Spleen (tissue), 11 donors: ENCODE data around the gene UCK1. TPM values are rescaled to one million over a fixed set of nuclear protein-coding genes. Genes with fewer than 3 reads are reported as not detected.

Source experiments
- DNase-seq: peaks from one replicate; pipeline ENCODE4 v3.0.0-alpha.2; 2020
- H3K27ac ChIP-seq, 8 donors: fragments of 200-600 bp; sonication (generic) in 7 of 8; 1 replicate in 4 of 8; 2 replicates in 4 of 8; pipeline versions ENCODE4 v1.5.0 to v1.8.0; 2016 to 2021; ENCODE audit warnings: inconsistent platforms in 4 of 8, mild to moderate bottlenecking in 4 of 8, moderate library complexity in 1 of 8
- H3K27me3 ChIP-seq, 7 donors: fragments of 200-600 bp; sonication (generic) in 6 of 7; replicated peaks in 1 of 7; 1 replicate in 4 of 7; 2 replicates in 3 of 7; pipeline versions ENCODE4 v1.5.0 to v1.8.0; 2016 to 2021; ENCODE audit warnings: inconsistent platforms in 3 of 7, mild to moderate bottlenecking in 1 of 7
- H3K36me3 ChIP-seq, 6 donors: fragments of 200-600 bp; sonication (generic) in 5 of 6; 1 replicate in 4 of 6; 2 replicates in 2 of 6; pipeline versions ENCODE4 v1.5.0 to v1.8.0; 2016 to 2021; ENCODE audit warnings: inconsistent platforms in 2 of 6
- H3K4me1 ChIP-seq, 6 donors: fragments of 200-600 bp; sonication (generic) in 5 of 6; 1 replicate in 3 of 6; 2 replicates in 3 of 6; pipeline versions ENCODE4 v1.5.0 to v1.8.0; 2016 to 2021; ENCODE audit warnings: inconsistent platforms in 3 of 6
- H3K4me3 ChIP-seq, 8 donors: fragments of 200-600 bp; sonication (generic) in 7 of 8; 1 replicate in 4 of 8; 2 replicates in 4 of 8; pipeline versions ENCODE4 v1.5.0 to v1.8.0; 2016 to 2021; ENCODE audit warnings: inconsistent platforms in 4 of 8, mild to moderate bottlenecking in 4 of 8, moderate library complexity in 2 of 8
- H3K9me3 ChIP-seq, 8 donors: fragments of 200-600 bp; sonication (generic) in 7 of 8; 1 replicate in 4 of 8; 2 replicates in 4 of 8; pipeline versions ENCODE4 v1.5.0 to v1.8.0; 2016 to 2021; ENCODE audit warnings: inconsistent platforms in 4 of 8
- POLR2A ChIP-seq, 3 donors: fragments of 450-650 bp; IDR thresholded peaks; one replicate each; pipeline ENCODE4 v1.5.1; 2017; ENCODE audit warnings: antibody characterized with exemption in 3 of 3, mild to moderate bottlenecking in 1 of 3
- POLR2AphosphoS5 ChIP-seq, 3 donors: sonication (generic); formaldehyde crosslinking; IDR thresholded peaks; one replicate each; pipeline ENCODE4 v1.5.1; 2017; ENCODE audit warnings: antibody characterized with exemption in 3 of 3
- WGBS, 5 donors: extraction: QIAGEN DNeasy Blood & Tissue Kit in 3 of 5; methylation state at CpG; one replicate each; pipeline versions ENCODE4 v1.1.5 to v1.1.7; 2013 to 2018; 5-methylcytosine and 5-hydroxymethylcytosine counted together
- intact Hi-C: fragments of 100-400 bp; cut with DNase I; formaldehyde crosslinking; loops from one replicate; pipeline ENCODE4 v1.15.0; 2023; ENCODE audit warnings: low total_unique reads
- polyA plus RNA-seq, 3 donors: library from polyadenylated mRNA; stranded (reverse); fragments of 200-250 nt; gene quantifications; one replicate each; pipeline ENCODE4 v1.2.1, GENCODE V29; 2013
- total RNA-seq, 7 donors: library from RNA; depleted of rRNA in 3 of 7; stranded (reverse); fragments of >200 nt in 3 of 7; fragmentation: NEBNext Ultra II Directional in 4 of 7; extraction: Animal tissue kit (Norgen Biotek cat#: 25700) in 4 of 7; gene quantifications; one replicate each; pipeline versions ENCODE4 v1.1.0 to v1.2.1, GENCODE V29; 2016 to 2021
- TF ChIP-seq, protein P1 (sequence below), 11 experiments: fragments of 200-600 bp in 7 of 11; fragments of 450-650 bp in 4 of 11; sonication (generic) in 4 of 11; IDR thresholded peaks in 8 of 11; conservative IDR thresholded peaks in 3 of 11; 1 replicate in 7 of 11; 2 replicates in 4 of 11; pipeline versions ENCODE4 v1.4.0 to v1.8.0; 2016 to 2021; ENCODE audit warnings: antibody characterized with exemption in 11 of 11, inconsistent platforms in 4 of 11, mild to moderate bottlenecking in 1 of 11
- donor health status: healthy with polysubstance abuse.
- donor health status: DM: no; HTN: no; CAD: no; lungs with moderate emphysema.
- donor health status: DM: no; HTN: no; CAD: no.
- donor health status: Bipolar disorder and iron deficiency.
- donor health status: healthy.
- donor health status: DM: no; HTN: no; CAD: no.
- donor health status: DM: yes; HTN: yes; CAD: no.

Gene UCK1
- total and polyA plus RNA-seq, 10 donors, result 20.3 to 32.9 (median 23.8) TPM

DNA sequence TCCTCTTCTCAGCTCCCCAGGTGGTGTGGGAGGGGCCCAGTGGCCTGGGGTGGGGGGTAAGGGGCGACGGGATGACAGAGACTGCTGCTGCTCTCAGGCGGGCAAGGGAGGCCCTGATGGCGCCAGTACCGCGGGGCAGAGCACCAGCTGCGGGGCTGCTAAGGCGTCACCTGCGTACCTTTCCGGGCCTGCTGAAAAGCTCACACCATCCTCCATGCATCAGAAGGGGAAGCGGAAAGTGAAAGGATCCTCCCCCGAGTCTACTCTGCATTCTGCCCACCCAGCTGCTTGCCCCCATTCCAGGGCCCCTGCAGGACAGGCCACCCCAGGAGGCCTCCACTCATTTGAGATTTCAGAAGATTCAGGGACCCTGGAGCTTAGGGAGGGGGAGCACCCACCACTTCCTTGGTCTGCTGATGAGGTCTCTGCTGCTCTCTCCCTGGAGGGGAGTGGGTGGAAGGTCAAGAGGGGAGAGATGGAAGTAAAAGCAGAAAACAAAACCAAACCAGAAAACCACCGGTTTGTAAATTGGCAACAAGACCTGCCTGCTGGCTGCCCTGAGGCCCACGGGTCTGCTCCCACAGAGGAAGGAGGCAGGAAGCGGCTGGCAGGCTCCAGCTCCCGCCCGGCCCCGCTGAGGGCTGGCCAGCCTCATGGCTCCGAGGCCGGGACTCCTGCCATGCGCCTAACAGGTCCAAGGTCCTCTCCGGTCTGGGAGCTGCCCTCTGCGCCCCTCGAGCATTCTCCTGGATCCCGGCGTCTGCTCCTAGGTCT lies 47.9 kb upstream of the UCK1 start:
- DNase-seq, result peak; percentile 92
- Histone ChIP-seq H3K4me3 (peak overlapping the region in 2 of 8 donors; percentile 2 to 31), H3K27ac (peak overlapping the region; percentile 52 to 89 (median 74)), H3K36me3 (peaks cover 3 to 100% (median 74%) of the 10 kb centered on the region in 6 donors), H3K9me3 (no peaks in the 10 kb centered on the region), H3K27me3 (no peaks in the 10 kb centered on the region), H3K4me1 (peaks cover 5 to 41% (median 24%) of the 10 kb centered on the region in 6 donors)
- intact Hi-C loops, result no loop called here
- WGBS, 5 donors, result 23 to 56% (median 34%) methylated on average over 26 of the region's 26 CpGs
- TF ChIP-seq, protein P1, sequence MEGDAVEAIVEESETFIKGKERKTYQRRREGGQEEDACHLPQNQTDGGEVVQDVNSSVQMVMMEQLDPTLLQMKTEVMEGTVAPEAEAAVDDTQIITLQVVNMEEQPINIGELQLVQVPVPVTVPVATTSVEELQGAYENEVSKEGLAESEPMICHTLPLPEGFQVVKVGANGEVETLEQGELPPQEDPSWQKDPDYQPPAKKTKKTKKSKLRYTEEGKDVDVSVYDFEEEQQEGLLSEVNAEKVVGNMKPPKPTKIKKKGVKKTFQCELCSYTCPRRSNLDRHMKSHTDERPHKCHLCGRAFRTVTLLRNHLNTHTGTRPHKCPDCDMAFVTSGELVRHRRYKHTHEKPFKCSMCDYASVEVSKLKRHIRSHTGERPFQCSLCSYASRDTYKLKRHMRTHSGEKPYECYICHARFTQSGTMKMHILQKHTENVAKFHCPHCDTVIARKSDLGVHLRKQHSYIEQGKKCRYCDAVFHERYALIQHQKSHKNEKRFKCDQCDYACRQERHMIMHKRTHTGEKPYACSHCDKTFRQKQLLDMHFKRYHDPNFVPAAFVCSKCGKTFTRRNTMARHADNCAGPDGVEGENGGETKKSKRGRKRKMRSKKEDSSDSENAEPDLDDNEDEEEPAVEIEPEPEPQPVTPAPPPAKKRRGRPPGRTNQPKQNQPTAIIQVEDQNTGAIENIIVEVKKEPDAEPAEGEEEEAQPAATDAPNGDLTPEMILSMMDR (IDR thresholded peaks at IDR 0.05 in 8 of 11, conservative IDR thresholded peaks at IDR 0.05 in 3 of 11), result no peak
- TF ChIP-seq POLR2AphosphoS5 (IDR thresholded peaks at IDR 0.05), result peak; percentile 52 to 72 (median 60)

DNA sequence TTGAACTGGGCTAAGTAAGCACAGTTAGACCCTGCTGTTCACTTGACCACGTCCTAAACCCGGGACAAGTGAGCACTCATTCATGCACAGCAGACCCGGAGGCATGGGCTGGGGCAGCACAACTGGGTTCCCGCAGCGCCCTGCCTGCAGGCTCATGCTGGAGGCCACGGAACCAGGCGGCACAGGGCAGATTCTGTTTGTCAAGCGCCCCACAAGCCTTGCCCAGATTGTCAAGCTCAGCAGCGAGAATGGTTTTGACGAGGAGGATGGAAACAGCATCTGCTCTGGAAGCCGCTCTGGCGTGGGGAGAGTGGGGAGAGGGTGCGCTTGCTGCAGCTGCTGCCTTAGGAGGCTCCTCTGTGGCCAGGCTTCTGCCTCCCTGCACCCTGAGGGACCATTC lies 47.0 kb upstream of the UCK1 start:
- no peak for DNase-seq
- peaks cover 5 to 34% (median 22%) of the 10 kb centered on the region in 6 donors for H3K4me1 ChIP-seq
- H3K36me3 ChIP-seq, result peaks cover 0 to 99% (median 67%) of the 10 kb centered on the region in 6 donors
- no peak for TF ChIP-seq POLR2A (IDR thresholded peaks at IDR 0.05)
- TF ChIP-seq POLR2AphosphoS5 (IDR thresholded peaks at IDR 0.05), result peak; percentile 5 to 53 (median 9)
- intact Hi-C loops, result no loop called here
- no peaks in the 10 kb centered on the region for H3K27me3 ChIP-seq
- no peaks in the 10 kb centered on the region for H3K9me3 ChIP-seq
- H3K27ac ChIP-seq, result peak overlapping the region in 6 of 8 donors; percentile 52 to 89 (median 77)
- no peak overlapping the region for H3K4me3 ChIP-seq
- 82 to 90% (median 87%) methylated on average over 11 to 13 of the region's 13 CpGs for WGBS, 5 donors

DNA sequence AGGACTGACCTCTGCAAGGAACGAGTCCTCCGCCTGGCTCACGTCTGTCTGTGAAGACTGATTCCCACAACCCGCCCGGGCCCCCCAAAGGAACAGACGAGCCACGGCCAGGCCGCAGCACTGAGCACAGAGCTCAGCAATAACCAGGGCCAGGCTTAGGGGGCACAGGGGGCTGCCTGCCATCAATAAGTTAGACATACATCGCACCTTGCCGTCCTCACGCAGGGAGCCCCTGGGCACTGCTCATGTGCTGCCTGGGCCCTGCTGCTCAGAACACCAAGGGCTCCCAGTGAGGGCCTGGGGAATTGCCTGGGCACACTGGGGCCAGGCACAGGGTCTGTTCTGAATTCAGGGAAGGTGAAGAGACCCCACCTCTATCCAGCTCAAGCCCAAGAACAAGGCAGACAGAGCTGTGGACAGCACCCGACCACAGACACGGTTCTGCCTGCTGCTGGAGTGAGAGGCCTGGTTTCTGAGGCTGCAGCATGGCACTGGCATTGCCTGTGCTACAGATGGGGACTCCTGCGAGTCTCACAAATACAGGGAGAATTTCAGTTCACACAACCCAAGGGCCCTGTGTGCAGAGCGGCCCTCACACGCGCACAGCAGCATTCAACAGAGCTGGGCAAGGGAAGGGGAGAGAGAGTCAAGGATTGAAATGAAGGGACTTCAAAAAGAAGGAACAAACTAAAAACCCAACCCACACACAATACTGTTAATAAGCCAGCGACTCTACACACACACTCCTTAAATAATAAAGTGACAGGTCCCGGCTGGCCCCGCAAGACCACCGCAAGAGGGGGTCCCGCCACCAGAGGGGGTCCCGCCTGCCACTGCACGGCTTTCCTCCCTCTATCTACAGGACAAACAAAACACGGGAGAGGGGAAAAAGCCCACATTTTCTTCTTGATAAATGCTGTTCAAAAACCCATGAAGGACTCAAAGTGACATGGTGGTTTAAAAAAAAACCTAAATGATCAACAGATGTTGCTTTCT lies 46.2 kb upstream of the UCK1 start:
- TF ChIP-seq, protein P1 (IDR thresholded peaks at IDR 0.05 in 8 of 11, conservative IDR thresholded peaks at IDR 0.05 in 3 of 11), result no peak
- TF ChIP-seq POLR2AphosphoS5 (IDR thresholded peaks at IDR 0.05) (no peak), POLR2A (IDR thresholded peaks at IDR 0.05) (no peak)
- H3K4me3 ChIP-seq, result no peak overlapping the region
- intact Hi-C loops, result no loop called here
- no peak for DNase-seq
- H3K4me1 ChIP-seq, result peaks cover 5 to 34% (median 22%) of the 10 kb centered on the region in 6 donors
- peak overlapping the region in 4 of 8 donors; percentile 75 to 89 (median 80) for H3K27ac ChIP-seq
- WGBS, 5 donors, result 78 to 87% (median 84%) methylated on average over 17 to 25 of the region's 25 CpGs
- H3K9me3 ChIP-seq, result no peaks in the 10 kb centered on the region
- no peaks in the 10 kb centered on the region for H3K27me3 ChIP-seq
- H3K36me3 ChIP-seq, result peaks cover 0 to 99% (median 63%) of the 10 kb centered on the region in 6 donors

DNA sequence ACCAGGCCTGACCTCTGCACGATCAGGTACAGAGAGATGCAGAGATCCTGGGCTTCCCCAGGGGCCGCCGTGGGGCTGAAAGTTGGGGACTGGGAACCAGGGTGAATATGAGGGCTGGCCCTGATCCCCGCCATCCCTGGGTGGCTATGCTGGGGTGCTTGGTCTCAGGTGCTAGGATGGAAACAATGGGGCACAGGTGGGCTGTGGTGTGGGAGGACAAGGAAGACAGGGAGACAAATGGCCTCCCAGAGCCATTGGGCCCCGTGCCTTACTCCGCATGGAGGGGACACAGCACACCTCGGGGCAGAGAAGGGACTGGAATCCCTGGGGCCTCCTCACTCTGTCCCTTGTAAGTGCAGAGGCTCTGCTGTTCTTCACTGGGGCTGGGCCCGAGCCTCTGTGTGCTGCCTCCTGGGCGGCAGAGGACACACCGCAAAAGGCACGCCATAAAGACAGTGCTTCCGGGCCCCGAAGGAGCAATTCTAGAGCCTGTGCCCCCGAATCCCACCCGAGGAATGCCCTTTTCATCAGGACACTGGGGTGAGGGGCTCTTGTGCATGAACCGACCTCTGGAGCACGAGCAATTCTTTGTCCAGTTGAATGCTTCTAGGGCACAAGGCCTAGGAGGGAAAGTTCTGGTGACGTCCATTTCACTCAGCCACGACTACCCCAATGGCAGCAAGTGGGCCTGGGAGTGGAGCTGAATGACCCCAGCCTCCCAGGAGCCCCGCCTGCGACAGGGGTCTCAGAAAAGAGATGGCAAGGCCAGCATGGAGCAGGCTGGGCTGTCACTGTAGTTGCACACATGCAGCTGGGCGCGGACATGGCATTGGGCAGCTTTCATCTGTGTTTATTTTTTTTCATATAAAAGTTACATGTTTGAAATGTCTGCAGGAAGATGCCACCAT lies 45.1 kb upstream of the UCK1 start:
- H3K27ac ChIP-seq, result no peak overlapping the region
- H3K4me1 ChIP-seq, result peaks cover 5 to 34% (median 22%) of the 10 kb centered on the region in 6 donors
- no peak overlapping the region for H3K4me3 ChIP-seq
- DNase-seq, result no peak
- H3K27me3 ChIP-seq, result no peaks in the 10 kb centered on the region
- TF ChIP-seq, protein P1 (IDR thresholded peaks at IDR 0.05 in 8 of 11, conservative IDR thresholded peaks at IDR 0.05 in 3 of 11), result no peak
- TF ChIP-seq POLR2AphosphoS5 (IDR thresholded peaks at IDR 0.05) (no peak), POLR2A (IDR thresholded peaks at IDR 0.05) (no peak)
- H3K36me3 ChIP-seq, result peaks cover 0 to 99% (median 62%) of the 10 kb centered on the region in 6 donors
- intact Hi-C loops, result no loop called here
- WGBS, 5 donors, result 92 to 97% (median 96%) methylated on average over 11 to 23 of the region's 23 CpGs
- no peaks in the 10 kb centered on the region for H3K9me3 ChIP-seq
